Measurements from ENCODE around the gene OAS1.

GRCh38 chr12:112904571-112904970 lies 2.2 kb upstream of the OAS1 start:
- TF ChIP-seq CTCF (IDR thresholded peaks at IDR 0.05; ENCODE audit: low read depth, low read length) (no peak), EZH2phosphoT487 (IDR thresholded peaks at IDR 0.05; ENCODE audit: low read depth) (no peak)

Data from OCI-LY3 (cell line).